ENCODE data around the gene THSD4. TPM values are rescaled to one million over a fixed set of nuclear protein-coding genes. Genes with fewer than 3 reads are reported as not detected.
"Not testable (repeated sequence)": the region's sequence is repeated elsewhere in the genome, so short reads cannot be mapped to it uniquely, and the experiment has no call there.

Gene THSD4
- polyA plus RNA-seq, 3 donors: 29.8 to 31.9 (median 30.7) TPM

GRCh38 chr15:71713191-71713809, 598.0 kb downstream of the THSD4 start:
- no peak for DNase-seq

- DNase-seq: no peak
Measured at GRCh38 chr15:71715914-71716313, 600.6 kb downstream of the THSD4 start.

- DNase-seq: no peak
Measured at GRCh38 chr15:71716990-71717389, 601.7 kb downstream of the THSD4 start.

GRCh38 chr15:71718116-71718910, 603.0 kb downstream of the THSD4 start:
- DNase-seq: no peak

- DNase-seq: no peak
Measured at GRCh38 chr15:71723344-71723743, 608.1 kb downstream of the THSD4 start.

GRCh38 chr15:71725207-71725955, 610.1 kb downstream of the THSD4 start:
- DNase-seq: not testable (repeated sequence)

GRCh38 chr15:71728881-71729280, 613.6 kb downstream of the THSD4 start:
- no peak for DNase-seq

- DNase-seq: no peak
Measured at GRCh38 chr15:71729319-71729718, 614.0 kb downstream of the THSD4 start.

- DNase-seq: no peak
Measured at GRCh38 chr15:71730277-71731144, 615.2 kb downstream of the THSD4 start.

GRCh38 chr15:71732636-71733035, 617.4 kb downstream of the THSD4 start:
- no peak for DNase-seq

- DNase-seq: no peak
Measured at GRCh38 chr15:71733122-71733521, 617.9 kb downstream of the THSD4 start.

- no peak for DNase-seq
Measured at GRCh38 chr15:71734709-71735384, 619.6 kb downstream of the THSD4 start.

- no peak for DNase-seq
Measured at GRCh38 chr15:71735385-71735757, 620.1 kb downstream of the THSD4 start.

- DNase-seq: no peak
Measured at GRCh38 chr15:71736286-71736947, 621.1 kb downstream of the THSD4 start.

- no peak for DNase-seq
Measured at GRCh38 chr15:71737761-71738160, 622.5 kb downstream of the THSD4 start.

GRCh38 chr15:71739355-71739754, 624.1 kb downstream of the THSD4 start:
- no peak for DNase-seq

GRCh38 chr15:71742964-71743363, 627.7 kb downstream of the THSD4 start:
- DNase-seq: no peak

- peak; percentile 53 for DNase-seq
Measured at GRCh38 chr15:71743861-71744382, 628.7 kb downstream of the THSD4 start.

GRCh38 chr15:71746719-71747118, 631.4 kb downstream of the THSD4 start:
- no peak for DNase-seq
